Skeletal muscle cell (primary cell): ENCODE results near the gene MELTF.

Experiments
- DNase-seq: peaks from one replicate; pipeline ENCODE4 v3.0.0-alpha.2; 2010; ENCODE audit warnings: low read depth
- H3K4me3 ChIP-seq: 2 replicates; pipeline ENCODE4 v1.5.1; 2011; ENCODE audit warnings: low read depth, mild to moderate bottlenecking, control low read depth, low read length, moderate library complexity

Gene MELTF

DNA sequence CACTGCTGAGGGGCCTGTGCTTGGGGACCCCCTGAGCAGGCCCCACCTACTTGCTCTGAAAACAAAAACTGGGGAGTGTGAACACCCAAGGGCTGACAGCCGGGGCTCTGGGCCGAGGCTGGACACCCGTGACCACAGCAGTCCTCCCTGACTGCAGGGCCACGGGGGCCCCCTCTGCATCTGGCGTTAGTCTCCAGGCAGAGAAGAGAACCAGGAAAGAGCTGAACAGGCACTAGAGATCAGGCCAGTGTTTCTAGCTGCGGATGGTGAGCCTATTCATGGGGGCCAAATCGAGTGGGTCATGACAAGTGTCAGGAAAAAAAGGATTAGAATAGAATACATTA is 17.1 kb downstream of the MELTF start:
- no peak for DNase-seq
- no peak overlapping the region for H3K4me3 ChIP-seq

DNA sequence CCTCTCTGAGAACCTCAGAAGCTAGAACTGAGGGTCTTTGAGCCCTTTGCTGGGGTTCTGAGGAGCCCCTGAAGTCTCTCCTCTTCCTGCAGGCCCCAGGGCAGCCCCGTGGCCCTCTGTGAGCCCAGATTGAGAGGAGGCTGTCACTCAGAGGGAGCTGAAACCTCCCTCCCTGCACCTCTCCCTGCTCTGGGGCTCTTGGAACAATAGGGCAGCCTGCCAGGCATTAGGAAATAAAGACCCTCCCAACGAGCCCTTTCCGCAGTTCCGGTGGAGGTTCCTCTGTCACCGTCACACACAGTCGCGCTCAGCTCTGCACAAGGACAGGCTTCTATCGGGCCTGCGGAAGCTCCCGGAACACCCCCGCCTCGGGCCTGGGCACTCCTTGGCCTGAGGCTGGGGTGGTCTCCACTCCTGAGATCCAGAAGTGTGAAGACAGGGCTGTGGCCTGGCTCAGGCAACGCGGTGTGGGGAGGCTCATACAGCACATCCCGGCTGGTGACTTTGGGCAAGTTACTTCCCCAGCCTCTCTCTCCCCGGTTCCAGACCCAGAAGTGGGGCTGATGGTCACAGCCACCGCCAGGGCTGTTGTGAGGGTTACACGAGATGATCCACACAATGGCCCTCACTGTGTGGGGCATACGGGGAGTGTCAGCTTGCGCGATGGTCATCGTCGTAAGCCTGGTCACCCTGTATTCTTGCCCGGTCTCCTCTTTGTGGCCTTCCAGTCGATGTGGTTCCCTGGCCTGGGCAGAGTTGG is 17.7 kb downstream of the MELTF start:
- no peak overlapping the region for H3K4me3 ChIP-seq
- DNase-seq, result no peak

DNA sequence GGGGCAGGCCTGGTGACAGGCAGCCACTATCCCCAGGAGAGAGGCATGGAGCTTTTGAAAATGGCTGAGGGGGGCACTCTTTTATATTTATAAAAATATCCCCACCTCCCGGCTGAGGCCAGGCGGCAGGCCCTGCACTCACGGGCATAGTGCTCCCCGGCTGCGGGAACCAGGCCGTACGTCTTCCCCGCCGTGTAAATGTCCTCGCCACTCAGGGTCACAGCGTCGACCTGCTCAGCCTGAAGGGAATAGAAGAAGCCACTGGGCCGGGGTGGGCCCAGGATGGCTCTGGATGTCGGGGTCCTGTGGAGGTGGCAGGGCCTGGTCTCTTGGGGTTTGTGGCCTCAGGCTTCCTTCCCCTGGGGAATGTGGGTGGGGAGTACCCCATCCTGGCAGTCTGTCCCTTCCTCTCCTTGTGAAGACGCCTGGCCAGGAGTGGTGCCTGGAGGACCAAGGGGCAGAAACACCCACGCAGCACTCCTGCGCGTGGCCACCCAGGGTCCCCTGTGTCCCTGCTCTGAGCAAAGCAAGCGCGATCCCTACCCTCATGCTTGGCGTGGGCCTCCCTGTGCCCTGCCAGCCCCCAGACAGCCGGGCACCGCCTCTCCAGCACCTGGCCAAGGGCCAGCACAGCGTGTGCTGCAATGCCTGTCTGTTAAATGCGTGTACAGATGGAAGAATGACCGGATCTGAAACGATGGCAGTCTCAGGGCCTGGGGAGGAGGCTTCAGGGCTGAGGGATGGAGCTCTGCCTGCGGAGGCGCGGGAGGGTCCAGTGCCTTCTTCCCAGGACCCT is 18.9 kb downstream of the MELTF start:
- no peak for DNase-seq
- H3K4me3 ChIP-seq, result no peak overlapping the region

DNA sequence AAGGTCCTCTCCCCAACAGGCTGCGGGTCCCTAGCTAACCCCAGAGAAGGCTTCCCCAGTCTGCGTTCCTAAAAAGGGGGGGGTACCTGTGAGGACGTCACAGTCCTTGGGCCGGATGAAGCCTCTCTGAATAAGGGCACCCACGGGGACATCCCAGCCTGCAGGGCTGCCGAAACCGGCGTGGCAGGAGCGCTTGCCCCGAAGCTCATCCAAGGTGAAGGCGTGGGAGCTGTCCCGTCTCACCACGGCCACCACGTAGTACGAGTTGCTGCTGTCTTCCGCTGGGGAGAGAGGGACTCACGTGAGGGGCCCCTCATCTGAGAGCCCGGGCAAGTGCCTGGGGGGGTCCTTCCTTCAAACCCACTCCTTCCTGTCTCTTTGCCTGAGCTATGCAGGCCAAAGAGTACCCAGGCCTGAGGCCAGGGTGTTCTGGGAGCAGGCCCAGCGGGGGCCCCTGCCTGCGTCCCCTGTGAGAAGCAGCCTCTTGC is 20.0 kb downstream of the MELTF start:
- no peak for DNase-seq
- no peak overlapping the region for H3K4me3 ChIP-seq

DNA sequence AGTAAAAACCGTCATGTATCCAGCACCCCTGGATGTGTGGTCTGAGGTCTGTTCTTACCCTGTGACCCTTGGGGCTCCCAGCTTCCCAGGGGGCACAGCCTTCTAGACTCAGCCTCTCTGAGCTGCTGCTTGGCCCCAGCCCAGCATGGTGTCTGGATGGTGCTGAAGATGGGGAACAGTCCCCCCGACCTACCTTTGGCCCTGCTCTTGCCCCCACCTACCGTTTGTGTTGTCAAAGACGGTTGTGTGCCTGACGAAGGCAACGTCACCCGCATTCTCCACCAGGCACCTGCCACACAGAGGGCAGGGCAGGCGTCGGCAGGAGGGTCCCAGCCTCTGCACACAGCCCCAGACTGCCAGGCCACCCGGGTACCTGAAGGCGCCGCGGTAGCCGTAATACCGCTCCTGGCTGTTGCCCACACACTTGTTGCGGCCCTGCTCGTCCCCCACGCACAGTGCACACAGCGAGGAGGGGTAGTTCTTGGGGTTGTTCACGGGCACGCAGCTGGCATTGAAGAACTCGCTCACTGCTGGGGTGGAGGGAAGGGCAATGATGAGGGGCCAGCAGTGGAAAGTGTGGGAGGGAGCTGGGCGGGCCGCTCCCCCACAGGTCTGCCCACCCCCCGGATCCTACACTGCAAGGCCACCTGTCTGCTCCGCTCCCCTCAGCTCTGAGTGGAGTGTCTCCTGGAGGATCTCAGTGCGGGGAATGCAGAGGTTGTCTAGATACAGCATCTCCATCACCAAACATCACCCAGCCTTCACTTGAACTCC is 21.0 kb downstream of the MELTF start:
- DNase-seq, result no peak

DNA sequence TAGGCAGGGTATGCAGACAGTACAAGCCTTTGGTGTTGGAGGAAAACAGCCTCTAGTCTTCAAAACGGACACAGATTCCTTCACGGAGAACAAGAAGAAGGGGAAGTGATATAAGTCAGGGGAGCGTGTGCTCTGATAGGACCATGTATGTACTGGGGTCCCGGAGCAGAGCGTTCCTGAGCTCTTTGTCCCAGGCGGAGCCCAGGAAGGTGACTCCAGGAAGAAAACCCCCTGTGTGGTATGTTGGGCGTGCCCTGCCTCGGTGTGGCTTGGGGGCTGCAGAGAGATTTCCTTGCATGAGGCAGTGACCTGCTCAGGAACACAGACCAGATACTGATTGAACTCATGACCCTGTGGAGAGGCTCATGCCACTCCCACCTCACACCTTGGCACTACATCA is 21.7 kb downstream of the MELTF start:
- no peak for DNase-seq
- no peak overlapping the region for H3K4me3 ChIP-seq

More for the DNA sequence above, 21.0 kb downstream of the MELTF start:
- no peak overlapping the region for H3K4me3 ChIP-seq

DNA sequence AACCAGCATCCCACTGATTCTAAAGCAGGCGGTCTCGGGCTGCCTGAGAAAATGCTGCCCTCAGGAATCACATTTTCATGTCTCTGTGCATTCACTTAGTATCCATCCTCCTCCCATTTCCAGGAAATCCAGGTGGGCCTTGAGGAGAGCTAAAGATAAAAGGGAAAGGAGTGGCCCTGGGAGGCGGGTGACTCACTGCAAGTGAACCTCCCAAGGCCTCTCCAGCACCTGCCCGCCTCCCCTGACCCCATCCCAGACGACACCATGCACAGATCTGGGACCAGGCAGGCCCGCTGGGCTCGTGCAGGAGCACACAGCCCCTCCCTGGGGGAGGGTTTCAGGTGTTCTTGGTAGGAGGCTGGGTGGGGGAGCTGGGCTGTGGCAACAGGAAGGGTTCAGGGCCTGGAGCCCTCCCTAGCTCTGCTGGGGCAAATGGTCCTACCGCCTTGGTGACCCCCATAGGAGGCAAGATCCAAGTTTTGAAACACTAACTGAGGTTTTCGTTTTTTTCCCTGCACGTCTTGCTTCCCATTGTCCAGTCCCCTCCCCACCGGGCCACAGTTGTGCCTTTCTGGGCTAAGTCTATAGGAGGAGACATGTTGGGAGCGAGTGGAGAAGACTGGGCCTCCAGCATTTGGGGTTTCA is 22.2 kb downstream of the MELTF start:
- H3K4me3 ChIP-seq, result no peak overlapping the region
- DNase-seq, result no peak

DNA sequence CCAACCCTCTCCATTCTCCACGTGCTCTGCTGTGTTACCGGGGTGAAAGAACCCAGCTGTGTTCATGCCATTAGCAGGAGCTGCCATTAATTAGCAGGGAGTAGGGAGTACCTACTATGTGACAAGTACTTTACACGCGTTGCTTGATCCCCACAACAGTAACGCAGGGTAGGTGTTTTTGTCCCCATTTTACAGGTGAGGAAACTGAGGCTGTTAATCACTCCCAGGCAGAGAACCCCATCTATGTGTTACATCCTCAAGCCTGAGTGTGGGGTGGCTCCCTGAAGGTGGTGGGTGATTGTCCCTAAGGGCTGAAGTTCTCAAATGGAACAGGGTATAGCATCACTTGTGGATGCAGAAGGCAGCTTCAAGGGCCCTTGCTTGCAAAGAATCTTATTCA is 22.8 kb downstream of the MELTF start:
- DNase-seq, result no peak
- no peak overlapping the region for H3K4me3 ChIP-seq

DNA sequence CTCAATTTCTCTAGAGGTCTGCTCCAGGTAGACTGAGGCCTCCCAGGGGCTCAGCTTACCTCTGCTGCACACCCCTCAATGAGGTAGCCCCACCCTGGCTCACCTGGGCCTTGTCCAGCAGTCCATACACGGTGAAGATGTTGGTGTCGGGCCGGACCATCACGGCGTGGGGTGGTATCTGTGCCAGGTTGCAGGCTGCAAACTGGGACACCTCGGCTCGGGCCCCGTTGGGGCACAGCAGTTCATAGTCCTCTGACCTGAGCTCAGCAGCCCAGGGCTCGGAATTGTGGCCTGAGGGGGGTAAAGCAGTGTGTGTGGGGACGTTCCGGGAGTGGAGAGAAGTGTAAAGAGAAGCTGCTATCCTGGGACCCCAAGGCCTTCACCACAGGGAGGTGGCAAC is 23.2 kb downstream of the MELTF start:
- H3K4me3 ChIP-seq, result no peak overlapping the region
- no peak for DNase-seq

DNA sequence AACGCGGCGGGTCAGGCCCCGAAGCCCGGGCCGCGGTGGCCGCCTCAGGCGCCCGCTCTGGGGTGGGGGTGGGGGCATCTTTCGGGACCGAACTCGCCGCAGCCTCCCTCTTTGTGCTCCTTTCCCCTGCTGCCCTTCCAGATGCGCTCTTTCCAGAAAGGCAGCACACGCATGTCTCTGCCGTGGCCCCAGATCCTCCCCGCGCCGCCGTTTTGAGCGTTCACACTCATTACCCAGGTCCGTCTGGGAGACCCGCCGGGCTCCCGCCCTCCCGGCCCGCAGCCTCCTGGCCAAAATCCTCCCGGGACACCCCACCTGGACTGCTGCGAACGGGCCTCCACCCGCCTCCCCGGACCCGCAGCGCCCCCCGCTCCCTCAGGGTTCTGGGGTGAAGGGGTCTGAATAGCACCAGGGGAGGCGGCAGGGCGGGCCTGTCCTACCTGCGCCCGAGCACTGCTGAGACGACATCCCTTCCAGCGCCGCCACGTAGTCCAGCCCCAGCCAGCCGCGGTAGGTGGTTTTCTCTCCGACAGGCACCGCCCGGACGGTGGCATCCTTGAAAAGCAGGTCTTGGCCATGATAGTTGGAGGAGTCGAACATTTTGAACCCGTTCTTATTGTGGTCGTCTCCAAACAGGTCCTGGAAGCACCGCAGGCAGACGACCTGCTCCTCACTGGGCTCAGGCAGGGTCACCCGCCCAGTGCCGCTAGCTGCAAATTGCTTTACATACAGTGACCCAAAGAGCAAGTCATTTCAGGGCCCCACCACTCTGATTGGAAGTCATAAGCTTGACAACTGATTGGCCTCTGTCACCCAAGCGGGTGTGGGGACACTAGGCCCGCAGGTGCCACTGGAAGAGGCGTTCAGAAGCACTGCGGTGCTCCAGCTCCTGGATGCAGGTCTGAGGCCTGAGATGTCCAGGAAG is 25.9 kb downstream of the MELTF start:
- H3K4me3 ChIP-seq, result peak overlapping the region; percentile 60
- no peak for DNase-seq

DNA sequence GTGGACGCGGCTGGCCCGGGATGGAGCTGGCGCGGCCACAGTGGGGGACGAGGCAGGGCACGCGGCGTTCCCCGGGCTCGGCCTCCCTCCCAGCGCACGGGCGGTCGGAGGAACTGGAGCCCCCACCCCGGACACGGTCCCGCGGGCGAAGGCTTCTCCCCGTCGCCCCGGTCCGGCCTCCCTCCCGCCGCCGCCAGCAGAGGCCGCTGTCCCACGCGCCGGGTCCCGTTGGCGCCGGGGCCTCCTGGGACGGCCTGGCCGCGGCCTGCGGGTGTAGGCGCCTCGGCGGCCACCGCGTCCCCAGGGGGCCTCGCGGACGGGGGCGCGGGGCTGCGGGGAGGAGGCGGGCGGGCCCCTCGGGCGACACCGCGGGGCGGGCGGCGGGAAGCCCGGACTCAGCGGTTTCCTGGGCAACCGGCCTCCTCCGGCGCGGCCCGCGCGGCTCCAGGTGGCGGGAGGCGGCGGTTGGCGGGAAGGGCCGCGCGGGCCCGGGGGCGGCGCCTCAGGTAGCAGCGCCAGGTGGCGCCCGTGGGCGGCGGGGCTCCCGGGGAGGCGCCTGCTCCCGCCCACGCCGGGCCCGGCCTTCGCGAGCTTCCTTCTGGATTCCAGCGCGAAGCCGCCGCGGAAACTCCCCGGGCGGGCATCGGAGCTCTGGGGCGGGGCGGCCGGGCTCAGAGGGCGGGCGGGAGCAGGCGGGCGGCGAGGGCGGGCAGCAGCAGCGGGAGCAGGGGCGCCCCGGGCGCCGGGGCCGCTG is 26.7 kb downstream of the MELTF start:
- H3K4me3 ChIP-seq, result peak overlapping the region; percentile 60
- no peak for DNase-seq

DNA sequence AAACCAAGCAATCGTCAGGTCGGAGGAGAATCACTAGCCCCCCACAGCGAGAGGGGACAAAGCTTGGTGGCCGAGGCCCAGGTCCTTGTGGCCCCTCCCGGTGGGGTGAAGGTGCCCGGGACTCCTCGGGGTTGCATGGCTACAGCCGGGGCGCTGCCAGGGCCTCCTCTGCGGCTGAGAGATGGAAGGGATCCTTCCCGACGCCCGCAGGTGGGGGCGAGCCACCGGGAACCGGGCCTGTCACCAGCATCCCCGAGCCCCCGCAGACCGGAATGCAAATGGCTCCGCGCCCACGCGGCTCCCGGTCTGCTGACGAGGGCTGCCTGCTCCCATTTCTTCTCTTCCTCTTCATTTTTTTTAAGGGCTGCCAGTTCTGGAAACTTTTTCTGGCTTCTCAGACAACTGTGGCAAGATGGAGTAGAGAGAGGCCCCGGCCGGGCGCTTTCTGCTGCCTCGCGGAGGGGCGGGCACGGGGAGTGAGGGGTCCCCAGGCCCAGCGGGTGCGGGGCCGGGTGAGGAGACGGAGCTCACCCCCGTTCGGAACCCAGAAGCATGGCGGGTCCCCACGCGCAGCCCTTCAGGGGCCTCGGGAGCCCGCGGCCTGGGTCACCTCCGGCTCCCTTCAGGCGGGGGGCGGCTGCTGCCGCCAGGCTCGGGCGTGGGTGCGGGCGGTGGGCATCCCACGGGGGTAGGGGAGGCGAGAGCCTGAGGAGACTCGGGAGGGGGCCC is 27.5 kb downstream of the MELTF start:
- DNase-seq, result no peak
- peak overlapping the region; percentile 42 for H3K4me3 ChIP-seq

DNA sequence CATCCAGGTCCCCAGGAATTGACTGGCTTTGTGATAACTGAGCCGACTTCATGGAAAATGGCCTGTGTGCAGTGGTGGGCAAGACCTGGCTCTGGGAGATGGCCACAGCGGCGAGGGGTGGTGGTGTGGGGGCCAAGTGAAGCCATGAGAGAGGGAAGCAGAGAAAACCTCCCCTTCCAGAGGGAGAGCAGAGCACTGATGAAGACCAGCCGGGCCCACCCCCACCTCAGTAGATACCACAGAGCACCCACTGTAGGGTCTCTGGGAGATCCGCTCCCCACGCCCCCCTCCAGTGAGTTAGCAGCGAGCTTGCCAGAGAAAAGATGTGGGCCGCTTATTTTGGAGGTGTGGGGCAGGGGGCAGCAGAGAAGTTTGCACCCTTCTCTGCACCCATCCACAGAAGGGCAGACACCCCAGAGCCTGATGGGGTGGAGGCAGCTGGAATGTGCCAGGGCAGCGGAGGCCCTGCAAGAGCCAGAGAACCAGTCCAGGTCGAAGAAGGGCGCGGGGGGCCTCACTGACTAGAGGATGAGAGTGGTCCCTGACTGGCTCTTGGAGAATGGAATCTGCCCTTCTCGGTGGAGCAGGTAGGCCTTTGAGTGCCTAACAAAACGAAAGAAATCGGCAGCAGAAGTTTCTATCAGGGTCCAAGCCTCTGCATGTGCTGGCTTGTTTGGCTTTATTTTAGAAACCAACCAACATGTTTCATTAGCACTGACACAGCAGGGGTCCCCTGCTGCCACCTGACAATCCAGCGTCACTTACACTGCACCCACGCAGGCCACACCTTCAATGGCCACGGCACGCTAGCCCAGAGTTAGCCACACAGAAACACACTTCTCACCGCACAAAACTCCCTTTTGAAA is 28.3 kb downstream of the MELTF start:
- no peak for DNase-seq
- no peak overlapping the region for H3K4me3 ChIP-seq

DNA sequence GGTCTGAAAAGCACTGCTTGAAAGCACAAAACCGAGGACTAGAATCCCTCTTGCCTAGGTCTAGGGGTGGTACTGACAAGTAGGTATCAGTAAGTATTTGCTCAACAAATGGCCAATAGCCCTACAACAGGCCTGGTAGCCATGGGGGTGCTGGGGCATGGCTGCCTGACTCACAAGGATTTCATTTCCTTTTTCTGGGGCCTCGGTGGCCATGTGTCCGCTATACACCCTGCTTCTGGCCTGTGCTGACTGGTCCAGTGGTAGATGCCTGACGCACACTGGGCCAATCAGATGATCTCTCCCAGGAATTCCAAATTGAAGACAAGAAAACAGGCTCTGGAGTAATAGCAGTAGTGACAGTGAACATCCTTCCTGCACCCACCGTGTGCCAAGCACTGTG is 29.4 kb downstream of the MELTF start:
- no peak for DNase-seq
- no peak overlapping the region for H3K4me3 ChIP-seq

DNA sequence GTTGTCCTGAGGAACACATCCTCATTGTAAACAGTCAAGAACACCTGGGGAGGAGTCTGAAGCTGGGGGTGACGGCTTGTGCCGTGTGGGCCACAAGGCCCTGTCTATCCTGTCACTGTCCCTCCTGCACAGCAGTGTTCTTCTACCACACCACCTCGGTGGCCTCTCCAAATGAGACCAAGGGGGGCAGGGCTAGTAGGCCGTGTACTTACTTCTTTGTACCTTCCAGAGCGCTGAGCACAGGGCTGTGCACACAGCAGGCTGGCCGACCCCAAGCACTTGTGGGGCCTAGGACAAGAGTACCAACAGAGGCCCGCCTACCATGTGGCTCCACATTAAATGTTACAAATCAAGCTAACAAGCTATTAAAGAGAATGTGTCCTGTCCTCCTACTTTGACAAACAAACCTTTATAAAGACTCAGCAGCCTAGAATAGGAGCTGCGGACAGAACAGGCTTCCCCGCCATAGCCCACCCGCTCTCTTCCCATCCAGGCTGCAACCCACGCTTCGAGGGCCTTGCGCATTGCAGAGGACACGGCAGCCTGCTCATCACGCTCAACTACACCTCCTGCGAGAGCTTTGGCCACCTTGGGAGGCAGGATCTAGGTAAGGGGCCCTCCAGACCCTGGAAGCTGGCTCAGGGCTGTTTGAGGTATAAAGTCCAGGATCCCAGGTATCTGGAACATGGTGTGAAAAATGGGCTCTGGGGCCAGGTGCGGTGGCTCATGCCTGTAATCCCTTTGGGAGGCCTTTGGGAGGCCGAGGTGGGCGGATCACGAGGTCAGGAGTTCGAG is 30.5 kb downstream of the MELTF start:
- H3K4me3 ChIP-seq, result no peak overlapping the region

DNA sequence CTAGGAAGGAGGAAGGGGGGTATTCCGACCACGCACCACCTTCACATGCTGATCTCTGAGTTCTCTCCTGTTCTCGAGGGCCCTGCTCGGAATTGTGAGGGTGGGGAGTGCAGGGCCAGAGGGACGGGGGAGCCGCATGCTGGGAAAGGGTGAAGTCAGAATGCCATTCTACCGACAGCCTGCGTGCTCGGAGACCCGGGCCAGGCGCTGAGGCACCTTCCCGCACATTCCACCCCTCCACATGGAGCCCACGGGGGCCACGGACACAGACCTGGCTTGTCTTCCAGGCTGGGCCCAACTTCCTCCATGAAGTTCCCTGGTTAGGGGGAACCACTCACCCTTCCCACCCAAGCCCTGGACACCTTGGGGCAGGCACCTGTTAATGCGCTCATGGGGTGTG is 32.3 kb downstream of the MELTF start:
- no peak for DNase-seq
- H3K4me3 ChIP-seq, result no peak overlapping the region

More for the DNA sequence above, 30.5 kb downstream of the MELTF start:
- DNase-seq, result no peak
